ENCODE data around the gene HNRNPA2B1. TPM values are rescaled to one million over a fixed set of nuclear protein-coding genes. Genes with fewer than 3 reads are reported as not detected.
A peak's percentile ranks its signal among the peaks of the same experiment; 100 is the strongest.
"Not testable (repeated sequence)": the region's sequence is repeated elsewhere in the genome, so short reads cannot be mapped to it uniquely, and the experiment has no call there.

HNRNPA2B1 gene
- total RNA-seq, 3 donors from 2014 or later = 912 to 975 (median 924) TPM

DNA sequence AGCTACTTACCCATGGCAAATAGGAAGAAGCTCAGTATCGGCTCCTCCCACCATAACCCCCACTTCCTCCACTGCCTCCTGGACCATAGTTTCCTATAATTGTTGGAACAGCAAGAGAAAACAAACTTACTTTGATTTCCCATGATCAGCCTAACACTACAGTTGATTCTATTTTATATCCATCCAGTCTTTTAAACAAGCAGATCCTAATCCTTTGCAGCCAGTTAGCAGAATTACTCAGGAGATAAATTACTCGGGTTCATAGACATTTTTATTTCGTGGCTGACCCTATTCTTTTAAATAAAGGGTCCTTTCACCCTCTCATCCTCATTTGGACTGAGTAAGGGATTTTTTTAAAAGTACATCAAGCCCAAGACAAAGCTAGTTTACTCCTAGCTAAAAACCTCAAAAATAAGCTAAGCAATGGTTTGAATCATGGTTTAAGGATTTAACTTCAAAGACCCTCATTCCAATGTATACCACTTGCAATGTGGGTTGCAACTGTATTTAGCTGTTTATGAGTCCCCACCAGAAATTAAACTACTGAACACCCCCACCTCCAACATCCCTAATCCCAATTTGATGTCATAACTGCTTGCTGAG is 8.0 kb downstream of the HNRNPA2B1 start:
- ATAC-seq (no peak), DNase-seq (no peak)
- H3K36me3 Mint-ChIP-seq (ENCODE audit: insufficient read depth) = peaks cover 84% of the 10 kb centered on the region

DNA sequence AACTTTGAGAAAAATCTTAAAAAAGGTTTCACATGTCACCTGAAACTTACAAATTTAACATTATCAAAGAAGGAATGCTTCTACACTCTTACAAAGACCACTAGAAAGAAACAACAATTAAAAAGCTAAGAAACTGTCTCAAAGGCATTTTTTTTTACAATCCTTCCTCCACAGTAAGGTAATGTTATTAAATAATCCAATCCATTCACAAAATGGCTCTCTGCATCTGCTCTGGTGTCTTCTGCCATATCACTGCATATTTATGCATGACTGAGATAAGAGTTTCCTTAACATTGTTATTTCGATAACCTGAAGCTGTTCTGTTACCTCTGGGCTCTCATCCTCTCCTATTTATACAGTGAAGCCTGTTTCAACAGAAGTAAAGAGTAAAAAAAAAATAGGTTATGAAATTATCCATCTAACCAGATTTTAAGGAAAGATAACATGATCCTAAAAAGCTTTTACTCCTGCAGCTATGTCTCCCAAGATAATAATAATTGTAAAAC is 8.5 kb downstream of the HNRNPA2B1 start:
- no peaks in the 10 kb centered on the region for H3K27me3 Mint-ChIP-seq (ENCODE audit: low read depth)
- peaks cover 91% of the 10 kb centered on the region for H3K4me1 Mint-ChIP-seq (ENCODE audit: low read depth)
- H3K9me3 Mint-ChIP-seq = no peaks in the 10 kb centered on the region
- no peak for ATAC-seq
- H3K36me3 Mint-ChIP-seq (ENCODE audit: insufficient read depth) = peaks cover 80% of the 10 kb centered on the region
- no peak for DNase-seq
- H3K4me3 Mint-ChIP-seq = peak overlapping the region; percentile 73

More for the DNA sequence above, 8.0 kb downstream of the HNRNPA2B1 start:
- Mint-ChIP-seq H3K27me3 (ENCODE audit: low read depth) (no peaks in the 10 kb centered on the region), H3K9me3 (no peaks in the 10 kb centered on the region), H3K4me3 (peak overlapping the region; percentile 73), H3K4me1 (ENCODE audit: low read depth) (peaks cover 90% of the 10 kb centered on the region)

DNA sequence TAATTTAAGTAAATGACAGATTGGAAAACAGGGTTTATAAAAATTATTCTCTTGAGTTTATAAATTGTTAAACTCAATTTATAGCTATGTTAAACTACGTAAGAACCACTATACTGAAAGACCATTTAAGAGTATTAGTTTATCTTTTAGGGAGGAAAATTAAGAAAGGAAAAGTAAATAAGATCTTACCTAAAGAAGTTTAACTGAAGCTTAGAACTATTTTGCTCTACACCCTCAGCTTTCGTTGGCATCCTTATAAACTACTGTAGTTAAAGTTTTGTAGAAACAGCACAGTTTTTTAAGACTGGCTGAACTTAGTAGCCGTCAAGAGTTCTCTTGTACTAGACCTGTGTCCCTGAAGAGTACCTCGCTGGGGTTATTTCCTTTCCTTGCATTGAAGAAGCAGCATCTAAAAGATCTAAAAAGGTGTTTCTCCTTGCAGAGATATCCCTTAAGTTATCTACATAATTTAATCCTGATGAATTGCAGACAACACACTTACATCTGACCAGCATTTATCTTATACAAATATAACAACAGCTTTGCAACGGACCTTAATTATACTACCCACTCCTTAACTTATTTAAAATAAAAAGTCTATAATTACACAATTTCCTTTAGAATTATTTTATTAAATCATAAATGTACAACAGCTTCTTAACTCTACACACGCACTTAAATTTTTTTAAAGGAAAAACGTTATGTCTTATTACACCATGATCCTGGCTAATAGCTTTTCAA is 9.1 kb downstream of the HNRNPA2B1 start:
- no peak for DNase-seq
- Mint-ChIP-seq H3K9me3 (no peaks in the 10 kb centered on the region), H3K27me3 (ENCODE audit: low read depth) (no peaks in the 10 kb centered on the region), H3K36me3 (ENCODE audit: insufficient read depth) (peaks cover 77% of the 10 kb centered on the region), H3K4me3 (no peak overlapping the region), H3K4me1 (ENCODE audit: low read depth) (peaks cover 91% of the 10 kb centered on the region)
- no peak for ATAC-seq

GRCh38 chr7:26190417-26190869 is 10.1 kb downstream of the HNRNPA2B1 start:
- Mint-ChIP-seq H3K9me3 (no peaks in the 10 kb centered on the region), H3K4me3 (no peak overlapping the region), H3K36me3 (ENCODE audit: insufficient read depth) (peaks cover 72% of the 10 kb centered on the region), H3K27me3 (ENCODE audit: low read depth) (no peaks in the 10 kb centered on the region), H3K4me1 (ENCODE audit: low read depth) (peaks cover 90% of the 10 kb centered on the region)
- no peak for DNase-seq
- ATAC-seq = no peak

GRCh38 chr7:26189697-26190096 is 10.8 kb downstream of the HNRNPA2B1 start:
- Mint-ChIP-seq H3K9me3 (no peaks in the 10 kb centered on the region), H3K4me1 (ENCODE audit: low read depth) (peaks cover 93% of the 10 kb centered on the region), H3K27me3 (ENCODE audit: low read depth) (no peaks in the 10 kb centered on the region), H3K4me3 (no peak overlapping the region), H3K36me3 (ENCODE audit: insufficient read depth) (peaks cover 76% of the 10 kb centered on the region)
- ATAC-seq (no peak), DNase-seq (no peak)

- H3K9me3 Mint-ChIP-seq = no peaks in the 10 kb centered on the region
- peak in 1 of 2 donors; percentile 0 for ATAC-seq
- peaks cover 76% of the 10 kb centered on the region for H3K36me3 Mint-ChIP-seq (ENCODE audit: insufficient read depth)
- no peak for DNase-seq
- H3K4me3 Mint-ChIP-seq = no peak overlapping the region
- peaks cover 88% of the 10 kb centered on the region for H3K4me1 Mint-ChIP-seq (ENCODE audit: low read depth)
- no peaks in the 10 kb centered on the region for H3K27me3 Mint-ChIP-seq (ENCODE audit: low read depth)
Observed at GRCh38 chr7:26188957-26189541, 11.5 kb downstream of the HNRNPA2B1 start.

- H3K9me3 Mint-ChIP-seq = no peaks in the 10 kb centered on the region
- H3K4me1 Mint-ChIP-seq (ENCODE audit: low read depth) = peaks cover 82% of the 10 kb centered on the region
- H3K36me3 Mint-ChIP-seq (ENCODE audit: insufficient read depth) = peaks cover 76% of the 10 kb centered on the region
- H3K27me3 Mint-ChIP-seq (ENCODE audit: low read depth) = no peaks in the 10 kb centered on the region
- H3K4me3 Mint-ChIP-seq = peak overlapping the region; percentile 47
- DNase-seq (no peak), ATAC-seq (peak; percentile 13 to 15)
Observed at GRCh38 chr7:26188206-26188956, 12.2 kb downstream of the HNRNPA2B1 start.

DNA sequence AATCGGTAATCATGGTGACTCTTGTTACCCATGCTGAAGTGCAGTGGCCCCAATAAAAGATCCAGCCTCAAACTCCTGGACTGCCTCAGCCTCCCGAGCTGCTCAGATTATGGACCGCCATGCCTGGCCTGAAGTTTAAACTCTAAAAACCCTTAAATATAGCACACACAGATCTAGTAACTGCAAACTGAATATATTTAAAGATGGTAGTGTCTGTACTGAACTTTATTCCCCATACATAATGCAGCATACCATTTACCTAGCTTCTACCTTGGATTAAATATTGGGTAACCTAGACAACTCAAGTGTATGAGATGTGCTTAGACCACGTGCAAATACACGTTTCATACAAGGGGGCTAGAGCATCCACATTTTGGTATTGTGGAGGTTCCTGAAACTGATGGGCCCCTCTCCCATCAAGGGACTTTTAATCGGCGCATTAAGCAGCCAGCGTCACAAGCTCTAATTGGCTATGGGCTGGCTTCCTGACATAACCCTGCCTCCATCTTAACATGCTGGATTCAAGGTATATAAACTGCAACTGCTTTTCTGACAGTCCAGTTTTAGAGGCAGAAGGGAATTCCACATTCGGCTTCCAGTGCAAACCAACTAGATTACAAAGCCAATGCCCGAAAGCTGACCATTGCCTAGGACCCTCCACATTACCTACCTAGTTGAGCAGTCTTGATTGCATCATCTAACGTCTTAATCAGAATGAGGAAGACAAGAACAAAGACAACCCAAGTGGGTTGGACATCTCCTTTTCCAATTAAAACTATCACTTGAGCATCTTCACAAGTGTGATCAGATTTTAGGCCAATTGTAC is 13.0 kb downstream of the HNRNPA2B1 start:
- H3K27me3 Mint-ChIP-seq (ENCODE audit: low read depth) = no peaks in the 10 kb centered on the region
- no peaks in the 10 kb centered on the region for H3K9me3 Mint-ChIP-seq
- peak; percentile 19 to 23 for ATAC-seq
- peaks cover 68% of the 10 kb centered on the region for H3K36me3 Mint-ChIP-seq (ENCODE audit: insufficient read depth)
- DNase-seq = no peak
- peaks cover 74% of the 10 kb centered on the region for H3K4me1 Mint-ChIP-seq (ENCODE audit: low read depth)
- H3K4me3 Mint-ChIP-seq = no peak overlapping the region

DNA sequence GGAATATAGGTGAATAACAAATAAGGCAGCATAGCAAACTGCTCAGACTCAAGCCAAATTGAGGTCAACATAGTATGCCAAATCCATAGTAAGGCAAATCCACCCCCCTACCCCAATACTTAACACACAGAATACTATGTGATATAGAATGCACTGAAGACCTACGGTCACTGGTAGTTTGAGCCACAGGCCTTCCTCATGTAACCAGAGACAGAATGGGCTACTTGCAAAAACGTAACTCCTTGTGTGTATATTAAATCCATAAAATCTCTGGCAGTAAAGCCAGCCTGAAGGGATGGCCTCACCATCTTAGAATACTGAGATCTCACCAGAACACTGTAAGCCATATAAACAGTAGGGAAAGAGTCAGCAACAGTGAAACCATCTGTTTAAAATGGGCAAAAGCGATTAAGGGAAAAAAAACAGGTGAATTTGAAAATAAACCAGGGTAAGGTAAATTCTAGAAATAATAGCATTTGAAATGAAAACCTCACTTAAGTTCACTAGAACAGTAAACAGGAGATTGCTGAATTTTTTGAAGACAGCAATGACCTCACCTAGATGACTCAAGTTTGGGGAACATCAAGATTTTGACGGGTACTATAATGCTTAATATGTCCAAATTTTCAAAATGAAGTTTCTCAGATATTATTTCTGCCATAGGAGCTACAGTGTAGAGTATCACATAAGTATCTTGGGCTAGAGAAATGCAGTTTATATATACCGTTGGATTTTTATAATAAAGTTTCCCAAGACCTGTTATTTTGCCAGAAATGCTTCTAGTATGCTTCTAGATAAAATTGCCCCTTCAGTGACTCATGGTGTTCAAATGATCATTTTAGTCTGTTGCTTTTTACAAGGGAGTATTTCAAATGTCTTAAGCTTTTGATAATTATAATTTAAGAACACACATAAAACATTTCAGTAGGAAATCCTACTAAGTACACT is 13.9 kb downstream of the HNRNPA2B1 start:
- Mint-ChIP-seq H3K4me3 (peak overlapping the region; percentile 21), H3K9me3 (no peaks in the 10 kb centered on the region), H3K27me3 (ENCODE audit: low read depth) (no peaks in the 10 kb centered on the region), H3K36me3 (ENCODE audit: insufficient read depth) (peaks cover 60% of the 10 kb centered on the region), H3K4me1 (ENCODE audit: low read depth) (peaks cover 70% of the 10 kb centered on the region)
- no peak for DNase-seq
- ATAC-seq = peak; percentile 11

DNA sequence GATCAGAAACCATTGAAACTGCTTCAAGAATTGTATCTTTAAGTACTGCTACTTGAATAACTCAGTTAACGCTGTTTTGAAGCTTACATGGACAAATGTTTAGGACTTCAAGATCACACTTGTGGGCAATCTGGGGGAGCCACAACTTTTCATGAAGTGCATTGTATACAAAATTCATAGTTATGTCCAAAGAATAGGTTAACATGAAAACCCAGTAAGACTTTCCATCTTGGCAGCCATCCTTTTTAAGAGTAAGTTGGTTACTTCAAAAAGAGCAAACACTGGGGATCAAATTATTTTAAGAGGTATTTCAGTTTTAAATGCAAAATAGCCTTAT is 14.7 kb downstream of the HNRNPA2B1 start:
- Mint-ChIP-seq H3K27me3 (ENCODE audit: low read depth) (no peaks in the 10 kb centered on the region), H3K36me3 (ENCODE audit: insufficient read depth) (peaks cover 60% of the 10 kb centered on the region), H3K4me3 (no peak overlapping the region), H3K4me1 (ENCODE audit: low read depth) (peaks cover 69% of the 10 kb centered on the region), H3K9me3 (no peaks in the 10 kb centered on the region)
- DNase-seq (no peak), ATAC-seq (no peak)

- ATAC-seq (peak; percentile 5 to 9), DNase-seq (no peak)
- Mint-ChIP-seq H3K9me3 (no peaks in the 10 kb centered on the region), H3K4me3 (no peak overlapping the region), H3K4me1 (ENCODE audit: low read depth) (peaks cover 64% of the 10 kb centered on the region), H3K27me3 (ENCODE audit: low read depth) (no peaks in the 10 kb centered on the region), H3K36me3 (ENCODE audit: insufficient read depth) (peaks cover 55% of the 10 kb centered on the region)
Observed at GRCh38 chr7:26185131-26185843, 15.3 kb downstream of the HNRNPA2B1 start.

GRCh38 chr7:26184281-26185101 is 16.1 kb downstream of the HNRNPA2B1 start:
- not testable (repeated sequence) for DNase-seq; H3K27me3 Mint-ChIP-seq (ENCODE audit: low read depth); H3K4me3 Mint-ChIP-seq; H3K9me3 Mint-ChIP-seq; ATAC-seq
- peaks cover 48% of the 10 kb centered on the region for H3K36me3 Mint-ChIP-seq (ENCODE audit: insufficient read depth)
- peaks cover 60% of the 10 kb centered on the region for H3K4me1 Mint-ChIP-seq (ENCODE audit: low read depth)
